HepG2 (cell line): ENCODE results near the gene CALY. TPM values are rescaled to one million over a fixed set of nuclear protein-coding genes. Genes with fewer than 3 reads are reported as not detected.

Experiments used
- ATAC-seq: fragments of 200-7000 bp; cut with Tn5 transposase; 3 replicates; pipeline ENCODE4 v1.9.1; 2020; ENCODE audit warnings: mild to moderate bottlenecking, moderate library complexity
- BruUV-seq: library from RNA; stranded (reverse); fragments of 400-500 nt; replicated peaks from 2 replicates; lab custom pipeline; 2021; lab: Mats Ljungman, UMichigan
- CTCF ChIA-PET: fragments of 300-600 bp; formaldehyde crosslinking; extraction: SDS; loops from one replicate; lab custom pipeline; 2021; ENCODE audit warnings: low total read pairs, inconsistent platforms, low intra/inter-chr PET ratio; lab: Yijun Ruan, JAX
- POLR2A ChIA-PET: fragments of 350-600 bp; sonication (Branson Sonifier 250); formaldehyde crosslinking; loops from one replicate; lab custom pipeline; 2020; ENCODE audit warnings: antibody characterized with exemption, inconsistent platforms; lab: Yijun Ruan, JAX
- DNase-seq: peaks from one replicate; pipeline ENCODE4 v3.0.0-alpha.2; 2015; ENCODE audit warnings: low spot score
- FAIRE-seq: peaks from 3 replicates; lab custom pipeline; 2011; peaks lifted over from hg19 to GRCh38; lab: Jason Lieb, UNC
- H2AFZ ChIP-seq: one replicate; pipeline ENCODE4 v1.6.1; 2011; ENCODE audit warnings: low read length, inconsistent platforms
- H3K27ac ChIP-seq: fragments of 300-600 bp; 3 replicates; pipeline ENCODE4 v1.8.0; 2011; ENCODE audit warnings: mixed run types, mild to moderate bottlenecking, mixed read lengths, low read length, inconsistent platforms; ENCODE audit not compliant: insufficient read depth; ENCODE audit errors: extremely low read length
- H3K27me3 ChIP-seq, 2 experiments: fragments of 200-600 bp in 1 of 2; 2 replicates in 1 of 2; 3 replicates in 1 of 2; pipeline versions ENCODE4 v1.6.0 to v1.8.0; 2011; ENCODE audit warnings: low read length in 2 of 2, mild to moderate bottlenecking in 2 of 2, moderate library complexity in 2 of 2, inconsistent platforms in 1 of 2; ENCODE audit not compliant: insufficient read depth in 2 of 2, control insufficient read depth in 1 of 2
- H3K36me3 ChIP-seq, 2 experiments: fragments of 200-600 bp in 1 of 2; replicated peaks in 1 of 2; 2 replicates in 1 of 2; 3 replicates in 1 of 2; pipeline versions ENCODE4 v1.5.1 to v1.8.0; 2011; ENCODE audit warnings: low read length in 2 of 2, inconsistent platforms in 1 of 2; ENCODE audit not compliant: insufficient read depth in 2 of 2, control insufficient read depth in 1 of 2
- H3K4me1 ChIP-seq: 2 replicates; pipeline ENCODE4 v1.5.1; 2012; ENCODE audit warnings: low read length, inconsistent platforms; ENCODE audit not compliant: insufficient read depth
- H3K4me2 ChIP-seq: 2 replicates; pipeline ENCODE4 v1.6.0; 2011; ENCODE audit warnings: low read depth, low read length, inconsistent platforms
- H3K4me3 ChIP-seq, 3 experiments: fragments of 200-600 bp in 1 of 3; sonication (generic), shearing (Covaris generic) in 1 of 3; replicated peaks in 1 of 3; 2 replicates each; pipeline ENCODE4 v1.5.1; 2011 to 2016; ENCODE audit warnings: low read length in 3 of 3, inconsistent platforms in 2 of 3, low read depth in 2 of 3, mild to moderate bottlenecking in 2 of 3, control low read depth in 1 of 3, mixed read lengths in 1 of 3; ENCODE audit not compliant: insufficient read depth in 1 of 3
- H3K79me2 ChIP-seq: one replicate; pipeline ENCODE4 v1.6.1; 2011; ENCODE audit warnings: low read length, inconsistent platforms; ENCODE audit not compliant: insufficient read depth
- H3K9ac ChIP-seq: 2 replicates; pipeline ENCODE4 v1.6.0; 2011; ENCODE audit warnings: mild to moderate bottlenecking, low read depth, low read length, inconsistent platforms; ENCODE audit not compliant: insufficient read depth
- H3K9me3 ChIP-seq: 2 replicates; pipeline ENCODE4 v1.5.1; 2012; ENCODE audit warnings: mild to moderate bottlenecking, low read length
- H4K20me1 ChIP-seq: 2 replicates; pipeline ENCODE4 v1.6.0; 2011; ENCODE audit warnings: inconsistent platforms, mild to moderate bottlenecking, low read length, moderate library complexity; ENCODE audit not compliant: insufficient read depth
- AGO2 ChIP-seq: fragments of 200-400 bp; formaldehyde crosslinking; optimal IDR thresholded peaks from 2 replicates; pipeline ENCODE3; 2017; ENCODE audit warnings: mild to moderate bottlenecking, low read depth, low read length, moderate library complexity
- HNRNPL ChIP-seq: fragments of 200-400 bp; formaldehyde crosslinking; IDR thresholded peaks from 2 replicates; pipeline ENCODE4 v1.6.1; 2017; ENCODE audit warnings: mild to moderate bottlenecking, low read depth, low read length
- JUN ChIP-seq: sonication (generic); formaldehyde crosslinking; IDR thresholded peaks from 2 replicates; pipeline ENCODE4 v1.4.0; 2020; ENCODE audit warnings: mild to moderate bottlenecking, missing genetic modification reagents
- ZNF260 ChIP-seq: sonication (generic); formaldehyde crosslinking; IDR thresholded peaks from 2 replicates; pipeline ENCODE4 v1.4.0; 2020; ENCODE audit warnings: missing genetic modification reagents, low read depth, mild to moderate bottlenecking, borderline replicate concordance
- ZNF362 ChIP-seq: sonication (generic); formaldehyde crosslinking; IDR thresholded peaks from 2 replicates; pipeline ENCODE4 v1.4.0; 2020; ENCODE audit warnings: missing genetic modification reagents, mild to moderate bottlenecking, borderline replicate concordance
- whole genome bisulfite sequencing: methylation state at CpG from one replicate; pipeline ENCODE4 v1.1.6; 2017; ENCODE audit warnings: low lambda C conversion rate; 5-methylcytosine and 5-hydroxymethylcytosine counted together
- in situ Hi-C: cut with HindIII; loops from 2 replicates; pipeline ENCODE4 v1.10.0; 2017; ENCODE audit warnings: low pct_unique_long_range_greater_than_20kb; ENCODE audit not compliant: extremely low pct_ligation_motif_present
- intact Hi-C: fragments of 100-400 bp; cut with micrococcal nuclease; formaldehyde crosslinking; loops from one replicate; pipeline ENCODE4 v1.10.0; 2022; ENCODE audit not compliant: unreplicated experiment
- polyA plus RNA-seq, 8 experiments: library from polyadenylated mRNA; depleted of rRNA in 3 of 8; stranded (reverse) in 7 of 8; unstranded in 1 of 8; fragments of >200 nt; fragmentation: Illumina TruSeq in 4 of 8; extraction: Trizol in 4 of 8; gene quantifications; 2 replicates each; pipeline versions ENCODE4 v1.2.1 to v1.2.3, GENCODE V29; 2011 to 2016; ENCODE audit warnings: low read depth in 4 of 8, missing spikeins in 1 of 8, mixed read lengths in 1 of 8; ENCODE audit not compliant: insufficient read depth in 1 of 8
- total RNA-seq, 5 experiments: library from RNA; depleted of rRNA; stranded (reverse); fragments of >200 nt; fragmentation: Illumina TruSeq; extraction: Trizol; gene quantifications; 2 replicates each; pipeline ENCODE4 v1.2.3, GENCODE V29; 2016; ENCODE audit warnings: low read depth in 1 of 5
- TF ChIP-seq, protein P1 (sequence below): sonication (generic); formaldehyde crosslinking; IDR thresholded peaks from 2 replicates; pipeline ENCODE4 v1.4.0; 2020; ENCODE audit warnings: missing genetic modification reagents

CALY gene
- total and polyA plus RNA-seq, 2 of the 13 experiments (the other 11 are each of a cell fraction or from before 2014, with no cell fraction given): 0.08 TPM; not detected in 1

GRCh38 chr10:133289761-133290160 lies 46.9 kb downstream of the CALY start:
- H3K27ac ChIP-seq: no peak overlapping the region
- ATAC-seq: no peak
- FAIRE-seq: no peak
- no peaks in the 10 kb centered on the region for H3K27me3 ChIP-seq
- H3K9ac ChIP-seq: no peak overlapping the region
- peaks cover 17 to 63% of the 10 kb centered on the region in 2 experiments; a peak in 4 of 5 replicates for H3K36me3 ChIP-seq
- TF ChIP-seq AGO2: peak; percentile 48
- TF ChIP-seq JUN: no peak
- in situ Hi-C loops (no loop called here), intact Hi-C loops (no loop called here)
- H3K9me3 ChIP-seq: no peaks in the 10 kb centered on the region
- H2AFZ ChIP-seq: no peak overlapping the region
- no peaks in the 10 kb centered on the region for H3K4me1 ChIP-seq
- no peak overlapping the region for H3K4me2 ChIP-seq
- no peak for DNase-seq
- CTCF ChIA-PET: no interaction called here
- POLR2A ChIA-PET: no interaction called here
- H4K20me1 ChIP-seq: no peaks in the 10 kb centered on the region
- H3K79me2 ChIP-seq: no peaks in the 10 kb centered on the region
- no TSS peak for BruUV-seq
- no peak overlapping the region for H3K4me3 ChIP-seq
- WGBS: 97% methylated on average over 22 of the region's 24 CpGs

GRCh38 chr10:133287832-133288500 lies 48.7 kb downstream of the CALY start:
- no peaks in the 10 kb centered on the region for H3K4me1 ChIP-seq
- no peak overlapping the region for H3K4me3 ChIP-seq
- no peaks in the 10 kb centered on the region for H4K20me1 ChIP-seq
- WGBS: 96% methylated on average over 11 of the region's 46 CpGs
- no peak overlapping the region for H3K9ac ChIP-seq
- no peak overlapping the region for H3K27ac ChIP-seq
- H3K27me3 ChIP-seq: no peaks in the 10 kb centered on the region
- no peaks in the 10 kb centered on the region for H3K9me3 ChIP-seq
- no peak for FAIRE-seq
- no peak for ATAC-seq
- ChIA-PET CTCF (no interaction called here), POLR2A (no interaction called here)
- TF ChIP-seq ZNF260 (CRISPR knock-in tag) (no peak), ZNF362 (CRISPR knock-in tag) (no peak), AGO2 (peak; percentile 53), HNRNPL (no peak)
- TF ChIP-seq, protein P1, sequence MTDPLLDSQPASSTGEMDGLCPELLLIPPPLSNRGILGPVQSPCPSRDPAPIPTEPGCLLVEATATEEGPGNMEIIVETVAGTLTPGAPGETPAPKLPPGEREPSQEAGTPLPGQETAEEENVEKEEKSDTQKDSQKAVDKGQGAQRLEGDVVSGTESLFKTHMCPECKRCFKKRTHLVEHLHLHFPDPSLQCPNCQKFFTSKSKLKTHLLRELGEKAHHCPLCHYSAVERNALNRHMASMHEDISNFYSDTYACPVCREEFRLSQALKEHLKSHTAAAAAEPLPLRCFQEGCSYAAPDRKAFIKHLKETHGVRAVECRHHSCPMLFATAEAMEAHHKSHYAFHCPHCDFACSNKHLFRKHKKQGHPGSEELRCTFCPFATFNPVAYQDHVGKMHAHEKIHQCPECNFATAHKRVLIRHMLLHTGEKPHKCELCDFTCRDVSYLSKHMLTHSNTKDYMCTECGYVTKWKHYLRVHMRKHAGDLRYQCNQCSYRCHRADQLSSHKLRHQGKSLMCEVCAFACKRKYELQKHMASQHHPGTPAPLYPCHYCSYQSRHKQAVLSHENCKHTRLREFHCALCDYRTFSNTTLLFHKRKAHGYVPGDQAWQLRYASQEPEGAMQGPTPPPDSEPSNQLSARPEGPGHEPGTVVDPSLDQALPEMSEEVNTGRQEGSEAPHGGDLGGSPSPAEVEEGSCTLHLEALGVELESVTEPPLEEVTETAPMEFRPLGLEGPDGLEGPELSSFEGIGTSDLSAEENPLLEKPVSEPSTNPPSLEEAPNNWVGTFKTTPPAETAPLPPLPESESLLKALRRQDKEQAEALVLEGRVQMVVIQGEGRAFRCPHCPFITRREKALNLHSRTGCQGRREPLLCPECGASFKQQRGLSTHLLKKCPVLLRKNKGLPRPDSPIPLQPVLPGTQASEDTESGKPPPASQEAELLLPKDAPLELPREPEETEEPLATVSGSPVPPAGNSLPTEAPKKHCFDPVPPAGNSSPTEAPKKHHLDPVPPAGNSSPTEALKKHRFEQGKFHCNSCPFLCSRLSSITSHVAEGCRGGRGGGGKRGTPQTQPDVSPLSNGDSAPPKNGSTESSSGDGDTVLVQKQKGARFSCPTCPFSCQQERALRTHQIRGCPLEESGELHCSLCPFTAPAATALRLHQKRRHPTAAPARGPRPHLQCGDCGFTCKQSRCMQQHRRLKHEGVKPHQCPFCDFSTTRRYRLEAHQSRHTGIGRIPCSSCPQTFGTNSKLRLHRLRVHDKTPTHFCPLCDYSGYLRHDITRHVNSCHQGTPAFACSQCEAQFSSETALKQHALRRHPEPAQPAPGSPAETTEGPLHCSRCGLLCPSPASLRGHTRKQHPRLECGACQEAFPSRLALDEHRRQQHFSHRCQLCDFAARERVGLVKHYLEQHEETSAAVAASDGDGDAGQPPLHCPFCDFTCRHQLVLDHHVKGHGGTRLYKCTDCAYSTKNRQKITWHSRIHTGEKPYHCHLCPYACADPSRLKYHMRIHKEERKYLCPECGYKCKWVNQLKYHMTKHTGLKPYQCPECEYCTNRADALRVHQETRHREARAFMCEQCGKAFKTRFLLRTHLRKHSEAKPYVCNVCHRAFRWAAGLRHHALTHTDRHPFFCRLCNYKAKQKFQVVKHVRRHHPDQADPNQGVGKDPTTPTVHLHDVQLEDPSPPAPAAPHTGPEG: no peak
- intact Hi-C loops: no loop called here
- in situ Hi-C loops: no loop called here
- no peak overlapping the region for H2AFZ ChIP-seq
- DNase-seq: no peak
- no TSS peak for BruUV-seq
- no peak overlapping the region for H3K4me2 ChIP-seq
- no peaks in the 10 kb centered on the region for H3K79me2 ChIP-seq
- H3K36me3 ChIP-seq: peaks cover 24 to 61% of the 10 kb centered on the region in 2 experiments; a peak in 4 of 5 replicates
